GM13976 (cell line): Measurements from ENCODE around the gene CAPNS1.

Experiments used
- DNase-seq: peaks from one replicate; pipeline ENCODE4 v3.0.0; 2012; ENCODE audit warnings: low spot score
- in situ Hi-C: fragments of 300-500 bp; cut with MboI; formaldehyde crosslinking; loops from one replicate; pipeline ENCODE4 v1.12.0; 2022; ENCODE audit warnings: low sequenced_read_pairs, mixed read lengths, inconsistent platforms; ENCODE audit not compliant: unreplicated experiment
- TF ChIP-seq, protein P1 (sequence below): IDR thresholded peaks from 2 replicates; pipeline ENCODE4 v1.5.1; 2012; ENCODE audit warnings: borderline replicate concordance, mild to moderate bottlenecking; ENCODE audit not compliant: insufficient read depth; ENCODE audit errors: extremely low read depth, missing control alignments, control extremely low read depth

The CAPNS1 gene

DNA sequence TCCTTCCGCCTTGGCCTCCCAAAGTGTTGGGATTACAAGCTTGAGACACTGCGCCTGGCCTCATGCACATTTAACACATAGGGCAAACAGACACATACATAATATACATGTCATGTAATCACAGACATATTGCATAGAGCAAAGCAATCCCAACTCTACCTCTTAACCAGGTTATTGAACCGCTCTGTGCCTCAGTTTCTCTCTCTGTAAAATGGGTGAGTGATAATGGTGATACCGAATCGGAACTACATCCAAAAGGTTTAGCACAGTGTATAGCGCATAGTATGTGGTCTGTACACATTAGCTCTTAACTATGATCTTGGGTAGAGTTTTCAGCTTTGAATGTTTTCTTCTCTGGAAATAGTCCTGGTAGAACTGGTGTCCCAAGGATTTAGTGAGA, 4.8 kb downstream of the CAPNS1 start:
- TF ChIP-seq, protein P1, sequence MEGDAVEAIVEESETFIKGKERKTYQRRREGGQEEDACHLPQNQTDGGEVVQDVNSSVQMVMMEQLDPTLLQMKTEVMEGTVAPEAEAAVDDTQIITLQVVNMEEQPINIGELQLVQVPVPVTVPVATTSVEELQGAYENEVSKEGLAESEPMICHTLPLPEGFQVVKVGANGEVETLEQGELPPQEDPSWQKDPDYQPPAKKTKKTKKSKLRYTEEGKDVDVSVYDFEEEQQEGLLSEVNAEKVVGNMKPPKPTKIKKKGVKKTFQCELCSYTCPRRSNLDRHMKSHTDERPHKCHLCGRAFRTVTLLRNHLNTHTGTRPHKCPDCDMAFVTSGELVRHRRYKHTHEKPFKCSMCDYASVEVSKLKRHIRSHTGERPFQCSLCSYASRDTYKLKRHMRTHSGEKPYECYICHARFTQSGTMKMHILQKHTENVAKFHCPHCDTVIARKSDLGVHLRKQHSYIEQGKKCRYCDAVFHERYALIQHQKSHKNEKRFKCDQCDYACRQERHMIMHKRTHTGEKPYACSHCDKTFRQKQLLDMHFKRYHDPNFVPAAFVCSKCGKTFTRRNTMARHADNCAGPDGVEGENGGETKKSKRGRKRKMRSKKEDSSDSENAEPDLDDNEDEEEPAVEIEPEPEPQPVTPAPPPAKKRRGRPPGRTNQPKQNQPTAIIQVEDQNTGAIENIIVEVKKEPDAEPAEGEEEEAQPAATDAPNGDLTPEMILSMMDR, result no peak
- in situ Hi-C loops, result no loop called here
- DNase-seq, result no peak

DNA sequence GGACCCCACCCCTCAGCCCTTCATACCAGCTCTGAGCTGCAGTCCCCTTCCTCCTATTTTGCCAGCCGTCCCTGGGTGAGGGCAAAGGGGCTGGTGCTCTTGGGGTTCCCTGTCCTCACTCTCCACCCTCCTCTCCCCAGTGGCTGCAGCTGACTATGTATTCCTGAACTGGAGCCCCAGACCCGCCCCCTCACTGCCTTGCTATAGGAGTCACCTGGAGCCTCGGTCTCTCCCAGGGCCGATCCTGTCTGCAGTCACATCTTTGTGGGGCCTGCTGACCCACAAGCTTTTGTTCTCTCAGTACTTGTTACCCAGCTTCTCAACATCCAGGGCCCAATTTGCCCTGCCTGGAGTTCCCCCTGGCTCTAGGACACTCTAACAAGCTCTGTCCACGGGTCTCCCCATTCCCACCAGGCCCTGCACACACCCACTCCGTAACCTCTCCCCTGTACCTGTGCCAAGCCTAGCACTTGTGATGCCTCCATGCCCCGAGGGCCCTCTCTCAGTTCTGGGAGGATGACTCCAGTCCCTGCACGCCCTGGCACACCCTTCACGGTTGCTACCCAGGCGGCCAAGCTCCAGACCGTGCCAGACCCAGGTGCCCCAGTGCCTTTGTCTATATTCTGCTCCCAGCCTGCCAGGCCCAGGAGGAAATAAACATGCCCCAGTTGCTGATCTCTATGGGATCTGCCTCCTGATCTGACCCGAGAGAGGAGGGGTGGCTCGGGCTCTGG, 10.0 kb downstream of the CAPNS1 start:
- in situ Hi-C loops, result no loop called here
- DNase-seq, result no peak
- TF ChIP-seq, protein P1, result no peak

DNA sequence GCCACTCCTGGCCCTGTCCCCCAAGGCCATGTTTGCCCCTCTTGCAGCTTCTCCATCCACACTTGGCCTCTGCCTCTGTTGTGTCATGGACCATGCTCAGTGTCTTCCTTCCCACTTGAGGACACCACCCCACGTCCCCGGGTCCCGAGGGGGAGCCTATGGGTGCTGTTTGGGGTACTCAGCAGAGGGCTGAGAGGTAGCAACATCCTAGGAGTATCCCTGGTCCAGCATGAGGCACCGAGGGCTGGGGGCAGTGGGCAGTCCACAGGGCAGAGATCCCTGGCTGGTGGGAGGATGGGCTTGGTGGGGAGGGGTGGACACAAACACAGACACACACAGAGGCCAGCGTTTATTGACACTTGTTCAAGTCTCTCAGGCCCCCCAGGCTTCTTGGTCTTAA, 10.7 kb downstream of the CAPNS1 start:
- no peak for DNase-seq
- TF ChIP-seq, protein P1, result no peak
- in situ Hi-C loops, result no loop called here

DNA sequence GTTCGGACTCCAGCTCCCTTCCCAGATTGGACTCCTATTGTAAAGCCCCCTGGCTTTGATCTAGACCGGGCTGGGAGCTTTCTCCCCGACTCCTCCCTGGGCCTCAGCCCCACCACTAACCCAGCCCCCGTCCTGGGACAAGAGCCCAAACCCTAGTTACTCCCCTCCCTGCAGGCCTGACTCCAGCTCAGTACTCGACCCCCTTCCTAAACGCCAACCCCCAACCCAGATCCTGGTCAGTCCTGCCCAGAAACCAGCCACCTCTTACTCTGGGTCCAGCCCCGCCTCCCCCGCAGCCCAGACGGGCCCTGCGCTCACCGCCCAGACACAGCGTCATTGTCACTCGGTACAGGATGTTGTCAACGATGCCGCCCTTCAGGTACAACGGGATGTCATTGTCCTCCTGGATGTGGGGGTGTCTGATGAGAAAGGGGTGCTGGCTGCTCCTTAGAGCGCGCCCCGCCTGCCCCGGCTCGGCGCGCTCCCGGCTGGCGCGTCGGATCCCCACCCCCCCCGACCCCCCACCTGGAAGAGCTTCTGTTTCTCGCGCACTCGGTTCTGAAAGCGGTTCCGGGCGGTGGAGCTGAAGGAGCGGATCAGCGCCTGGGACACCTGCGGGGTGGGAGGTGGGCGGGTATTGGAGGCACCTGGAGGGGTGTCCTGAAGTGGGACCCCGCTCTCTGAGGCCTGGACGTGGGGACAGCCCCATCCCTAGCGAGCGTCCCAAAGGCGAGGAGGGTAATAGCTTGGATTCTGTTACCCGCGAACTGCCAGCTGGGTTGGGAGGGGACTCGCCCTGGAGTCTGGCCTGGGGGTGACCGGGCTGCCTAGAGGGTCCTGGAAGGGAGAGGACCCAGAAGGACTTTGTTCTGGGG, 11.5 kb downstream of the CAPNS1 start:
- DNase-seq, result peak; percentile 40
- TF ChIP-seq, protein P1, result no peak
- in situ Hi-C loops, result no loop called here

DNA sequence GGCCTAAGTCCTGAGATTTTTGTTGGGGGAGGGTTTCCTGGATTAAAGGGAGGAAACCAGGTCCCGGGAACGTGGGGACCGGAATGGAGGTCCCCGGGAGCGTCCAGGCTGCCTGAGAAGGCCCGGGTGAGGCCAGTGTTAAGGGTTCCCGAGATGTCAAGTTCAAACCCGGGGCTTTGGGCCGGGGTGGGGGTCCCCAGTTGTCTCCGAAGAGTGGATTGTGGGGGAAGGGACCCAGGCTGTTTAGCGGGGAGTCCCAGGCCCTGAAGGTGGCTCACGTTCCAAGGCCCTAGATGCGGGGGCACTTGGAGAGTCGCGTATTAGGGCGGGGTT, 12.1 kb downstream of the CAPNS1 start:
- TF ChIP-seq, protein P1, result no peak
- DNase-seq, result no peak
- in situ Hi-C loops, result no loop called here

DNA sequence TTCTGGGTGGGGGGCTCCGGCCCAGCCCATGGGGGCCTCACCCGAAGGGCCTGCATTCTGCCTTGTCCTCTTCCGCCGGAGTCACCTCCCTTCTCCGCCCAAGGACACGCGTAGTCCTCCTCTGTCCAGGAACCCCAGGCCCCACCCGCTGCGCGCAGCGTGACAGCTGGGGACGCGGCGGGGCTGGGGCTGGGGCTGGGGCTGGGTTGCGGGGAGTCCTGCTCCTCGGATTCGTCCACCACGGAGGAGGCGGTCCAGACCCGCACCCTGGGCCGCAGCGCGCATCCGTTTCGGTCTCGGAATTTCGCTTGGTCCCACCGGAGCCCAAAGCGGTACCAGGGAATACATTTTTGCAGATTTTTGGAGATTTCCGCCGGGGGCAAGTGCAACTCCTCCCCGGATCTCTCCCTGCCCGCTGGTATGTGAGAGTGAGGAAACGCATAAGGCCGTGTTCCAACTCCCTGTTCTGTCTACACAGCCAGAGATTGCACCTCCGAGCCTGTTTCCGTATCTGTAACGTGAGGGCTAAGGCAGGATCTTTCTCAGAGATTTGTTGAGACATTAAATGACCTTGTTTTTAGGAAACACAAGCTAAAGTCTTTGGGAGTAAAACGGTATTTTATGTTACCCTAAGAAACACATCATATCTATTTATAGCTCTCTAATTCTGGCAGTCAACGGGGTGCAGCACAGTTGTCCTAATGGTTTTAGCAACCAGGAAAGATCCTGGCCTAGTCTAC, 12.7 kb downstream of the CAPNS1 start, which contains the start of gene COX7A1:
Gene COX7A1 (minus strand): TSS at position 96 of the 740 bp plus-strand sequence. CDS start 40 bp downstream, at position 56.
- TF ChIP-seq, protein P1, result no peak
- DNase-seq, result no peak
- in situ Hi-C loops, result no loop called here
